Sigmoid colon (tissue), 7 donors: Measurements from ENCODE around the gene KIAA1549. TPM values are rescaled to one million over a fixed set of nuclear protein-coding genes. Genes with fewer than 3 reads are reported as not detected.

Experiments used
- DNase-seq: peaks from one replicate; pipeline ENCODE4 v3.0.0-alpha.2; 2019
- H3K27ac ChIP-seq, 4 donors: fragments of 200-600 bp; sonication (generic); one replicate each; pipeline ENCODE4 v1.5.1; 2016 to 2019; ENCODE audit warnings: mild to moderate bottlenecking in 1 of 4
- H3K27me3 ChIP-seq, 3 donors: fragments of 200-600 bp; sonication (generic); one replicate each; pipeline ENCODE4 v1.5.1; 2019; ENCODE audit warnings: mild to moderate bottlenecking in 1 of 3
- H3K36me3 ChIP-seq, 4 donors: fragments of 200-600 bp; sonication (generic); one replicate each; pipeline ENCODE4 v1.5.1; 2016 to 2019
- H3K4me1 ChIP-seq, 4 donors: fragments of 200-600 bp; sonication (generic); one replicate each; pipeline ENCODE4 v1.5.1; 2017 to 2019
- H3K4me3 ChIP-seq, 4 donors: fragments of 200-600 bp; sonication (generic); one replicate each; pipeline ENCODE4 v1.5.1; 2017 to 2019; ENCODE audit warnings: mild to moderate bottlenecking in 2 of 4, moderate library complexity in 1 of 4
- H3K9me3 ChIP-seq, 4 donors: fragments of 200-600 bp in 3 of 4; sonication (generic) in 3 of 4; one replicate each; pipeline versions ENCODE4 v1.5.1 to v1.6.1; 2013 to 2019
- EP300 ChIP-seq, 4 donors: sonication (generic); formaldehyde crosslinking; IDR thresholded peaks; one replicate each; pipeline ENCODE4 v1.6.1; 2017; ENCODE audit warnings: antibody characterized with exemption in 4 of 4
- POLR2A ChIP-seq, 2 donors: fragments of 450-650 bp; IDR thresholded peaks; one replicate each; pipeline ENCODE4 v1.6.1; 2016; ENCODE audit warnings: antibody characterized with exemption in 2 of 2, mild to moderate bottlenecking in 2 of 2, moderate library complexity in 2 of 2
- POLR2AphosphoS5 ChIP-seq, 4 donors: sonication (generic); formaldehyde crosslinking; IDR thresholded peaks; one replicate each; pipeline ENCODE4 v1.6.1; 2017; ENCODE audit warnings: antibody characterized with exemption in 4 of 4
- WGBS, 2 donors: extraction: QIAGEN DNeasy Blood & Tissue Kit; methylation state at CpG; one replicate each; pipeline ENCODE4 v1.1.7; 2013; 5-methylcytosine and 5-hydroxymethylcytosine counted together
- intact Hi-C: fragments of 100-400 bp; cut with DNase I; formaldehyde crosslinking; loops from one replicate; pipeline ENCODE4 v1.15.1; 2023
- polyA plus RNA-seq, 3 donors: library from polyadenylated mRNA; stranded (reverse); fragments of 200-250 nt; gene quantifications; one replicate each; pipeline ENCODE4 v1.2.3, GENCODE V29; 2013
- total RNA-seq, 4 donors: library from RNA; depleted of rRNA; stranded (reverse); fragments of >200 nt; gene quantifications; one replicate each; pipeline ENCODE4 v1.1.0, GENCODE V29; 2016
- TF ChIP-seq, protein P1 (sequence below), 4 experiments: fragments of 450-650 bp in 3 of 4; fragments of 200-600 bp in 1 of 4; IDR thresholded peaks; one replicate each; pipeline ENCODE4 v1.5.1; 2016 to 2019; ENCODE audit warnings: antibody characterized with exemption in 4 of 4, mild to moderate bottlenecking in 3 of 4, moderate library complexity in 2 of 4
- donor health status: healthy with polysubstance abuse.
- donor health status: Bipolar disorder and iron deficiency.
- donor health status: healthy.

The KIAA1549 gene
- total and polyA plus RNA-seq, 7 donors = under 0.01 to 3.0 (median 1.1) TPM

DNA sequence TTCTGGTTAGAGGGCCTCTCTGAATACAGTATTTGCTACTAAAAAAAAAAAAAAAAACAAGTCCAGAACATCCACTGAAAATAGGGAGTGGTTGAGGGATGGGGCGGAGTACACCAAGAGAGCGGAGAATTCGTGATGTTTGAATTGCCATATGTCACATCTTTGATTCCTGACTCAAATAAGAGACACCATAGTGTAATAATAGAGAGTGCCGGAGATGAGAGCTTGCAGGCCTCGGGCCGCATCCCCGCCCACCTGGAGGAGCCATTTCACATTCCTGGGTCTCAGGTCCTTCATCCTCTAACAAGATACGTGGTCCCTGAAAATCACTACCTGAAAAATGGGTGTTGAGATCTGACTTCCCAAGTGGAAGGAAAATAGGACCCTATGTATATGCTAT, 46.8 kb downstream of the KIAA1549 start:
- peaks cover 0 to 8% (median 2%) of the 10 kb centered on the region in 4 donors for H3K4me1 ChIP-seq
- H3K27ac ChIP-seq = no peak overlapping the region
- 89 to 94% methylated on average over 8 of the region's 8 CpGs for WGBS, 2 donors
- TF ChIP-seq POLR2AphosphoS5 (IDR thresholded peaks at IDR 0.05) = no peak
- TF ChIP-seq EP300 (IDR thresholded peaks at IDR 0.05) = no peak
- TF ChIP-seq POLR2A (IDR thresholded peaks at IDR 0.05) = no peak
- TF ChIP-seq, protein P1, sequence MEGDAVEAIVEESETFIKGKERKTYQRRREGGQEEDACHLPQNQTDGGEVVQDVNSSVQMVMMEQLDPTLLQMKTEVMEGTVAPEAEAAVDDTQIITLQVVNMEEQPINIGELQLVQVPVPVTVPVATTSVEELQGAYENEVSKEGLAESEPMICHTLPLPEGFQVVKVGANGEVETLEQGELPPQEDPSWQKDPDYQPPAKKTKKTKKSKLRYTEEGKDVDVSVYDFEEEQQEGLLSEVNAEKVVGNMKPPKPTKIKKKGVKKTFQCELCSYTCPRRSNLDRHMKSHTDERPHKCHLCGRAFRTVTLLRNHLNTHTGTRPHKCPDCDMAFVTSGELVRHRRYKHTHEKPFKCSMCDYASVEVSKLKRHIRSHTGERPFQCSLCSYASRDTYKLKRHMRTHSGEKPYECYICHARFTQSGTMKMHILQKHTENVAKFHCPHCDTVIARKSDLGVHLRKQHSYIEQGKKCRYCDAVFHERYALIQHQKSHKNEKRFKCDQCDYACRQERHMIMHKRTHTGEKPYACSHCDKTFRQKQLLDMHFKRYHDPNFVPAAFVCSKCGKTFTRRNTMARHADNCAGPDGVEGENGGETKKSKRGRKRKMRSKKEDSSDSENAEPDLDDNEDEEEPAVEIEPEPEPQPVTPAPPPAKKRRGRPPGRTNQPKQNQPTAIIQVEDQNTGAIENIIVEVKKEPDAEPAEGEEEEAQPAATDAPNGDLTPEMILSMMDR (IDR thresholded peaks at IDR 0.05) = no peak
- no peak overlapping the region for H3K4me3 ChIP-seq
- intact Hi-C loops = no loop called here
- H3K27me3 ChIP-seq = no peaks in the 10 kb centered on the region
- H3K9me3 ChIP-seq = no peaks in the 10 kb centered on the region
- no peaks in the 10 kb centered on the region for H3K36me3 ChIP-seq
- DNase-seq = no peak

DNA sequence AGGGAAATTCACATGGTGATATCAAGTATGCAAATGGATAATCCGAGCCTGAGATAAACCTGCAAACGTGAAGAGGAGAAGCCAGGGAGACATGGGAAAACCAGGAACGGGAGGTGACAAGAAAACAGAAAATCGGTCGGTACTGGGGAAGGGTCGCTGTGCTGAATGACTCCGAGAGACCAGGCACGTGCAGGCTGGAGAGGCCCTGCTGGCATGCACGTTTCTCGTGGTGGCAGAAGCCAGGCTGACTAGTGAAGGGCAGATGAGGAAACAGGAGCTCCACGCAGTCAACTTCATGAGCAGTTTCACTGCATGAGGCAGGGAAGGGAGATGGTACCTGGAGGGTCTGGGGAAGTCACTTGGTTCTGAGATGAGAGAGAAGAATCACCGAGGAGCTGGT, 48.3 kb downstream of the KIAA1549 start:
- peaks cover 0 to 8% (median 2%) of the 10 kb centered on the region in 4 donors for H3K4me1 ChIP-seq
- no peak for DNase-seq
- WGBS, 2 donors = 93% methylated on average over 12 of the region's 12 CpGs
- H3K36me3 ChIP-seq = no peaks in the 10 kb centered on the region
- intact Hi-C loops = no loop called here
- no peaks in the 10 kb centered on the region for H3K27me3 ChIP-seq
- H3K9me3 ChIP-seq = no peaks in the 10 kb centered on the region
- TF ChIP-seq EP300 (IDR thresholded peaks at IDR 0.05) = no peak
- no peak for TF ChIP-seq POLR2A (IDR thresholded peaks at IDR 0.05)
- TF ChIP-seq, protein P1 (IDR thresholded peaks at IDR 0.05) = no peak
- TF ChIP-seq POLR2AphosphoS5 (IDR thresholded peaks at IDR 0.05) = no peak
- no peak overlapping the region for H3K4me3 ChIP-seq
- H3K27ac ChIP-seq = no peak overlapping the region

DNA sequence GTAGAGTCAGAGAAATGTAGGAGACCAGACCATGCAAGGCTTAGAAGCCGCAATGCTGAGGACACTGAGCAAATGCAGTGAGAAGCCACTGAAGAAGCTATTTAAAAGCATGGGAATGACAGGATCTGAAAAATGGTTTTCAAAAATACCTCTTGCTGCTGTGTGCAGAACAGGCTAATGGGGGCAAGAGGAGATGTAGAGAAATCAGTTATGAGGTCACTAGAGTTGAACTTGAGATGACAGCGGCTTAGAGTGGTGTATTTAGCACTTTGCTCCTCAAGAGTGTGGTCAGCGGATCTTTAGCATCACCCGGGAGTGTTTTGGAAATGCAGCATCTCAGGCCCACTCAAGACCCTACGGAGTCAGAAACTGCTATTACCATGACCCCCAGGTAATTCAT, 48.8 kb downstream of the KIAA1549 start:
- 95 to 98% methylated on average over 5 of the region's 5 CpGs for WGBS, 2 donors

DNA sequence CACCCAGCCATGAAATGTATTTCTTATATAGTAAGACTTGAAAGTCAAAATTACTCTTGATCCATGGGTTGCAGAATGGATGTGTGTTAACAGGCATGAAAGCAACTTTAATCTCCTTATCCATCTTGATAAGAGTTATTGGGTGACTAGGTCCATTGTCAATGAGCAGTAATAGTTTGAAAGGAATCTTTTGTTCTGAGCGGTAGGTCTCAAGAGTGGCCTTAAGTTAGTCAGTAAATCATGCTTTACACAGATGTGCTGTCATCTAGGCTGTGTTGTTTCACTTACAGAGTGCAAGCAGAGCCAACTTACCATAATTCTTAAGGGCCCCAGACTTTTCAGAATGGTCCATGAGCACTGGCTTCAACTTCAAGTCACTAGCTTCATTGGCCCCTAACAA, 51.2 kb downstream of the KIAA1549 start:
- no peak overlapping the region for H3K27ac ChIP-seq
- 51 to 65% methylated on average over 1 of the region's 1 CpG for WGBS, 2 donors
- no peaks in the 10 kb centered on the region for H3K9me3 ChIP-seq
- no peaks in the 10 kb centered on the region for H3K36me3 ChIP-seq
- H3K4me3 ChIP-seq = no peak overlapping the region
- TF ChIP-seq, protein P1 (IDR thresholded peaks at IDR 0.05) = no peak
- TF ChIP-seq POLR2AphosphoS5 (IDR thresholded peaks at IDR 0.05) (no peak), EP300 (IDR thresholded peaks at IDR 0.05) (no peak), POLR2A (IDR thresholded peaks at IDR 0.05) (no peak)
- no peak for DNase-seq
- H3K4me1 ChIP-seq = peaks cover 0 to 4% (median under 1%) of the 10 kb centered on the region in 4 donors
- H3K27me3 ChIP-seq = no peaks in the 10 kb centered on the region
- intact Hi-C loops = no loop called here

More for the DNA sequence above, 48.8 kb downstream of the KIAA1549 start:
- Histone ChIP-seq H3K27ac (no peak overlapping the region), H3K36me3 (no peaks in the 10 kb centered on the region), H3K4me3 (no peak overlapping the region), H3K27me3 (no peaks in the 10 kb centered on the region), H3K4me1 (peaks cover 0 to 8% (median 2%) of the 10 kb centered on the region in 4 donors), H3K9me3 (no peaks in the 10 kb centered on the region)
- TF ChIP-seq POLR2AphosphoS5 (IDR thresholded peaks at IDR 0.05) = no peak
- TF ChIP-seq, protein P1 (IDR thresholded peaks at IDR 0.05) = no peak
- TF ChIP-seq POLR2A (IDR thresholded peaks at IDR 0.05) = no peak
- TF ChIP-seq EP300 (IDR thresholded peaks at IDR 0.05) = no peak
- intact Hi-C loops = no loop called here
- no peak for DNase-seq

DNA sequence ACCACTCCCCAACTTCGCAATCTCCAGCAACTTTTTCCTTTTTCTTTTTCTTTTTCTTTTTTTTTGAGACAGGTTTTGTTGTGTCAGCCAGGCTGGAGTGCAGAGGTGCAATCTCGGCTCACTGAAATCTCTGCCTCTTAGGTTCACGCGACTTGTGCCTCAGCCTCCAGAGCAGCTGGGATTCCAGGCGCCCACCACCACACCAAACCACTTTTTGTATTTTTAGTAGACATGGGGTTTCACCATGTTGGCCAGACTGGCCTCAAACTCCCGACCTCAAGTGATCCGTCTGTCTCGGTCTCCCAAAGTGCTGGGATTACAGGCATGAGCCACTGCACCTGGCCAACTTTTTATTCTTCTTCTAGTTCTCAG, 55.0 kb downstream of the KIAA1549 start:
- TF ChIP-seq EP300 (IDR thresholded peaks at IDR 0.05) = no peak
- TF ChIP-seq, protein P1 (IDR thresholded peaks at IDR 0.05) = no peak
- TF ChIP-seq POLR2A (IDR thresholded peaks at IDR 0.05) = no peak
- TF ChIP-seq POLR2AphosphoS5 (IDR thresholded peaks at IDR 0.05) = no peak
- Histone ChIP-seq H3K4me1 (no peaks in the 10 kb centered on the region), H3K27me3 (no peaks in the 10 kb centered on the region), H3K9me3 (no peaks in the 10 kb centered on the region), H3K27ac (no peak overlapping the region), H3K4me3 (no peak overlapping the region), H3K36me3 (no peaks in the 10 kb centered on the region)
- intact Hi-C loops = no loop called here
- DNase-seq = no peak
- WGBS, 2 donors = 90 to 91% methylated on average over 8 of the region's 8 CpGs
